Body of pancreas (tissue), 4 donors: ENCODE results near the gene GREB1.

ENCODE experiments used
- POLR2A ChIP-seq, 3 donors: fragments of 450-650 bp; IDR thresholded peaks; one replicate each; pipeline ENCODE4 v1.6.1; 2016; ENCODE audit warnings: antibody characterized with exemption in 3 of 3, mild to moderate bottlenecking in 2 of 3
- TF ChIP-seq, protein P1 (sequence below), 7 experiments: fragments of 450-650 bp in 4 of 7; fragments of 200-600 bp in 3 of 7; sonication (generic) in 3 of 7; IDR thresholded peaks; one replicate each; pipeline ENCODE4 v1.5.1; 2016 to 2019; ENCODE audit warnings: antibody characterized with exemption in 7 of 7

DNA sequence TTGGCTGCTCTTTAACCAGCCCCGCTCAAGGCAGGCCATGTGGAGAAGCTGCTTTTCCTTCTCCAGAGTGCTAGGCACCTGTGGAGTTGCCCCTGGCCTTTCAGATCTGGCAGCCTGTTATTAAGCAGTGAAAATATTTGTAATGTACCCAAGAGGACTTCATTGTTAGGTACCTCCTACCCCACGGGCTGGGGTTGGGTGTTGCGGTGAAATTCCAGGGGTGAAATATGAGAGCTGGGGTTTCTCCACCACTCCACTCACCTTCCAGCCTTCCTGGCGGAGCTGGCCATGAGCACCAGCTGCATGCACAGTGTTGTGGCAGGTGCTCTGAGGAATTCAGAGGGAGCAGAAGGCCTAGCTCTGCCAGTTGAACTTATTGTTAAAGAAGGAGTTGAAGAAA lies 97.0 kb downstream of the GREB1 start:
- no peak for TF ChIP-seq POLR2A (IDR thresholded peaks at IDR 0.05)
- TF ChIP-seq, protein P1, sequence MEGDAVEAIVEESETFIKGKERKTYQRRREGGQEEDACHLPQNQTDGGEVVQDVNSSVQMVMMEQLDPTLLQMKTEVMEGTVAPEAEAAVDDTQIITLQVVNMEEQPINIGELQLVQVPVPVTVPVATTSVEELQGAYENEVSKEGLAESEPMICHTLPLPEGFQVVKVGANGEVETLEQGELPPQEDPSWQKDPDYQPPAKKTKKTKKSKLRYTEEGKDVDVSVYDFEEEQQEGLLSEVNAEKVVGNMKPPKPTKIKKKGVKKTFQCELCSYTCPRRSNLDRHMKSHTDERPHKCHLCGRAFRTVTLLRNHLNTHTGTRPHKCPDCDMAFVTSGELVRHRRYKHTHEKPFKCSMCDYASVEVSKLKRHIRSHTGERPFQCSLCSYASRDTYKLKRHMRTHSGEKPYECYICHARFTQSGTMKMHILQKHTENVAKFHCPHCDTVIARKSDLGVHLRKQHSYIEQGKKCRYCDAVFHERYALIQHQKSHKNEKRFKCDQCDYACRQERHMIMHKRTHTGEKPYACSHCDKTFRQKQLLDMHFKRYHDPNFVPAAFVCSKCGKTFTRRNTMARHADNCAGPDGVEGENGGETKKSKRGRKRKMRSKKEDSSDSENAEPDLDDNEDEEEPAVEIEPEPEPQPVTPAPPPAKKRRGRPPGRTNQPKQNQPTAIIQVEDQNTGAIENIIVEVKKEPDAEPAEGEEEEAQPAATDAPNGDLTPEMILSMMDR (IDR thresholded peaks at IDR 0.05), result no peak
